CD4-positive, alpha-beta memory T cell (primary cell): ENCODE data around the gene F7. TPM values are rescaled to one million over a fixed set of nuclear protein-coding genes. Genes with fewer than 3 reads are reported as not detected.
"Not testable (repeated sequence)": the region's sequence is repeated elsewhere in the genome, so short reads cannot be mapped to it uniquely, and the experiment has no call there.

ENCODE experiments used
- CTCF ChIA-PET: fragments of 350-600 bp; sonication (Branson Sonifier 250); formaldehyde crosslinking; loops from one replicate; lab custom pipeline; 2021; ENCODE audit warnings: inconsistent platforms; ENCODE audit not compliant: partially characterized antibody; lab: Charles Lee
- POLR2A ChIA-PET: fragments of 350-600 bp; sonication (Branson Sonifier 250); formaldehyde crosslinking; loops from one replicate; lab custom pipeline; 2021; ENCODE audit not compliant: partially characterized antibody; lab: Charles Lee
- DNase-seq, 5 donors: peaks; one replicate each; pipeline versions ENCODE4 v3.0.0 to v3.0.0-alpha.2; 2020 to 2022; ENCODE audit warnings: mixed read lengths in 1 of 5
- H3K27ac ChIP-seq: one replicate; pipeline ENCODE4 v1.7.0; 2013; ENCODE audit warnings: low read depth, low read length
- H3K27me3 ChIP-seq: 2 replicates; pipeline ENCODE4 v1.7.0; 2013; ENCODE audit warnings: mild to moderate bottlenecking, low read length, moderate library complexity; ENCODE audit not compliant: insufficient read depth
- H3K36me3 ChIP-seq: 2 replicates; pipeline ENCODE4 v1.7.0; 2013; ENCODE audit warnings: mild to moderate bottlenecking, low read length, moderate library complexity; ENCODE audit not compliant: insufficient read depth
- H3K4me1 ChIP-seq: 2 replicates; pipeline ENCODE4 v1.7.0; 2013; ENCODE audit warnings: mild to moderate bottlenecking, low read length, moderate library complexity; ENCODE audit not compliant: insufficient read depth
- H3K4me3 ChIP-seq, 2 donors: one replicate each; pipeline ENCODE4 v1.7.0; 2013; ENCODE audit warnings: low read length in 2 of 2, mild to moderate bottlenecking in 1 of 2
- H3K9me3 ChIP-seq, 2 donors: one replicate each; pipeline ENCODE4 v1.7.0; 2013; ENCODE audit warnings: low read length in 2 of 2, control low read depth in 1 of 2; ENCODE audit not compliant: control insufficient read depth in 1 of 2
- H3K27ac Mint-ChIP-seq, 7 donors: one replicate each; pipeline ENCODE4 v1.8.0; 2020 to 2021; ENCODE audit warnings: mixed read lengths in 7 of 7, mild to moderate bottlenecking in 6 of 7, inconsistent platforms in 3 of 7, moderate library complexity in 3 of 7
- H3K27me3 Mint-ChIP-seq, 2 donors: one replicate each; pipeline ENCODE4 v1.8.0; 2020 to 2021; ENCODE audit warnings: mixed read lengths in 2 of 2
- H3K36me3 Mint-ChIP-seq, 2 donors: one replicate each; pipeline ENCODE4 v1.8.0; 2020 to 2021; ENCODE audit warnings: mixed read lengths in 2 of 2, inconsistent platforms in 1 of 2, mild to moderate bottlenecking in 1 of 2
- H3K4me1 Mint-ChIP-seq, 4 donors: one replicate each; pipeline ENCODE4 v1.8.0; 2020 to 2021; ENCODE audit warnings: mixed read lengths in 4 of 4, mild to moderate bottlenecking in 1 of 4
- H3K4me3 Mint-ChIP-seq, 8 donors: one replicate each; pipeline ENCODE4 v1.8.0; 2020 to 2021; ENCODE audit warnings: mixed read lengths in 8 of 8, mild to moderate bottlenecking in 7 of 8, moderate library complexity in 6 of 8, inconsistent platforms in 3 of 8
- H3K9me3 Mint-ChIP-seq, 8 donors: one replicate each; pipeline ENCODE4 v1.8.0; 2020 to 2021; ENCODE audit warnings: mixed read lengths in 8 of 8, mild to moderate bottlenecking in 5 of 8, inconsistent platforms in 3 of 8, moderate library complexity in 1 of 8
- intact Hi-C: fragments of 100-400 bp; cut with micrococcal nuclease; formaldehyde crosslinking; loops from one replicate; pipeline ENCODE4 v1.15.1; 2023
- polyA plus RNA-seq, 2 donors: library from polyadenylated mRNA; unstranded; fragments of 300-500 nt; fragmentation: Illumina TruSeq; gene quantifications; one replicate each; pipeline ENCODE4 v1.2.3, GENCODE V29; 2021
- total RNA-seq, 2 experiments: library from RNA; stranded (reverse); gene quantifications; one replicate each; pipeline ENCODE4 v1.2.3, GENCODE V29; 2021

F7 gene
- total and polyA plus RNA-seq, 4 experiments from 2014 or later = not detected

DNA sequence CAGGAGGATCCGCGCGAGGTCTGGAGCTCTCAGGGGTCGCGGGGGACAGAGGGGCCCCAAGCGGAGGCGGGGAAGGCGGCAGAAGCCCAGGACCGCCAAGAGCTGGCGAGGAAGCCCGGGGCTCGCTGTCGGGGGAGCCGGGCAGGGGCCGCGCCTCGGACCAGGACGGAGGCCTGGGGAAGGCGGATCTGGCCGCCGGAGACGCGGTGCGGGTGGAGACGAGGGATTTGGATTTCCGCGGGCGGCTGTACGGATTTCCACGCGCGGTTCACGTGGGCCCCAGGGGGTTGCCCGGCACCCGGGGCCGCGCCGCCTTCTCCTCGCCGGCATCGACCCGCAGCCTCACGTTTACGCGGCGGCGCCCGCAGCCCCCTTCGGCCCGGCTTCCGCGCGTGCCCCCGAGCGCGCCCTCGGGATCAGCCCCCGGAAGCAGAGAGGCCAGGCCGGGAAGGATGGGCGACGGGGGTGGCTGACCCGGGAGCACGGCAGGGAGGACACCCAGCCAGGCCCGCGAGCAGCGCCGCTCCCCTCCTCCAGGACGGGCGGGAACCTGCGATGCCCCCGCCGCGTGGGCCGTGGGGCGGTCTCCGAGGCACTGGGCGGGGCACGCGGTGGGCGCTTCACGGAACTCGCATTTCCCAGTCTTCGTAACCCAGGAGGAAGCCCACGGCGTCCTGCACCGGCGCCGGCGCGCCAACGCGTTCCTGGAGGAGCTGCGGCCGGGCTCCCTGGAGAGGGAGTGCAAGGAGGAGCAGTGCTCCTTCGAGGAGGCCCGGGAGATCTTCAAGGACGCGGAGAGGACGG is 4.7 kb downstream of the F7 start:
- DNase-seq = peak in 4 of 5 donors; percentile 22 to 32 (median 24)

GRCh38 chr13:113110852-113111315 is 5.3 kb downstream of the F7 start:
- peak overlapping the region in 6 of 8 donors; percentile 15 to 73 (median 60) for H3K4me3 Mint-ChIP-seq
- H3K4me1 Mint-ChIP-seq = no peaks in the 10 kb centered on the region
- POLR2A ChIA-PET = interaction anchor here (1.9 kb wide), 1 partner anchor 99 kb away, joined by 5 read pairs; the partner anchor contains the start of gene CUL4A
- DNase-seq = peak in 1 of 5 donors; percentile 13
- no peak overlapping the region for H3K27ac Mint-ChIP-seq
- H3K36me3 ChIP-seq = no peaks in the 10 kb centered on the region
- H3K9me3 ChIP-seq = no peaks in the 10 kb centered on the region
- no peaks in the 10 kb centered on the region for H3K27me3 Mint-ChIP-seq
- CTCF ChIA-PET = no interaction called here
- H3K36me3 Mint-ChIP-seq = no peaks in the 10 kb centered on the region
- H3K4me1 ChIP-seq = peaks cover 4% of the 10 kb centered on the region
- H3K4me3 ChIP-seq = peak overlapping the region in 1 of 2 donors; percentile 38
- no peak overlapping the region for H3K27ac ChIP-seq
- intact Hi-C loops = no loop called here
- H3K27me3 ChIP-seq = peaks cover 4% of the 10 kb centered on the region
- H3K9me3 Mint-ChIP-seq = no peaks in the 10 kb centered on the region

More for the DNA sequence above, 4.7 kb downstream of the F7 start:
- Histone ChIP-seq H3K9me3 (no peaks in the 10 kb centered on the region), H3K4me3 (peak overlapping the region in 1 of 2 donors; percentile 38), H3K36me3 (no peaks in the 10 kb centered on the region), H3K27me3 (peaks cover 4% of the 10 kb centered on the region), H3K27ac (no peak overlapping the region), H3K4me1 (peaks cover 4% of the 10 kb centered on the region)
- intact Hi-C loops = no loop called here
- Mint-ChIP-seq H3K9me3 (no peaks in the 10 kb centered on the region), H3K36me3 (no peaks in the 10 kb centered on the region), H3K4me1 (no peaks in the 10 kb centered on the region), H3K27ac (no peak overlapping the region), H3K27me3 (no peaks in the 10 kb centered on the region), H3K4me3 (peak overlapping the region in 6 of 8 donors; percentile 15 to 73 (median 40))
- CTCF ChIA-PET = no interaction called here
- POLR2A ChIA-PET = interaction anchor here (1.9 kb wide), 1 partner anchor 100 kb away, joined by 5 read pairs; the partner anchor contains the start of gene CUL4A

GRCh38 chr13:113111821-113112220 is 6.2 kb downstream of the F7 start:
- H3K36me3 Mint-ChIP-seq, H3K27me3 Mint-ChIP-seq, H3K27me3 ChIP-seq, H3K27ac Mint-ChIP-seq, DNase-seq, CTCF ChIA-PET, H3K9me3 ChIP-seq, H3K27ac ChIP-seq, H3K4me1 ChIP-seq, H3K36me3 ChIP-seq, H3K4me3 ChIP-seq, H3K4me1 Mint-ChIP-seq, H3K9me3 Mint-ChIP-seq, POLR2A ChIA-PET, intact Hi-C loops, H3K4me3 Mint-ChIP-seq: not testable (repeated sequence)

GRCh38 chr13:113112475-113112874 is 6.9 kb downstream of the F7 start:
- H3K27me3 ChIP-seq, H3K27ac Mint-ChIP-seq, H3K27me3 Mint-ChIP-seq, H3K9me3 Mint-ChIP-seq, H3K27ac ChIP-seq, H3K36me3 Mint-ChIP-seq, H3K4me3 ChIP-seq, POLR2A ChIA-PET, CTCF ChIA-PET, intact Hi-C loops, H3K9me3 ChIP-seq, H3K4me1 ChIP-seq, H3K36me3 ChIP-seq, H3K4me3 Mint-ChIP-seq, H3K4me1 Mint-ChIP-seq, DNase-seq: not testable (repeated sequence)

- Mint-ChIP-seq H3K27me3 (peaks cover 3 to 4% of the 10 kb centered on the region in 2 donors), H3K9me3 (no peaks in the 10 kb centered on the region), H3K4me3 (no peak overlapping the region), H3K27ac (no peak overlapping the region), H3K36me3 (no peaks in the 10 kb centered on the region), H3K4me1 (no peaks in the 10 kb centered on the region)
- POLR2A ChIA-PET = no interaction called here
- Histone ChIP-seq H3K36me3 (no peaks in the 10 kb centered on the region), H3K4me1 (peaks cover 4% of the 10 kb centered on the region), H3K9me3 (no peaks in the 10 kb centered on the region), H3K4me3 (no peak overlapping the region), H3K27me3 (peaks cover 4% of the 10 kb centered on the region), H3K27ac (no peak overlapping the region)
- DNase-seq = no peak
- intact Hi-C loops = no loop called here
- CTCF ChIA-PET = interaction anchor here (0.6 kb wide), 1 partner anchor 194 kb away, joined by 3 read pairs; no protein-coding TSS in a partner anchor
These were observed 7.6 kb downstream of the F7 start for GRCh38 chr13:113112893-113113845.

DNA sequence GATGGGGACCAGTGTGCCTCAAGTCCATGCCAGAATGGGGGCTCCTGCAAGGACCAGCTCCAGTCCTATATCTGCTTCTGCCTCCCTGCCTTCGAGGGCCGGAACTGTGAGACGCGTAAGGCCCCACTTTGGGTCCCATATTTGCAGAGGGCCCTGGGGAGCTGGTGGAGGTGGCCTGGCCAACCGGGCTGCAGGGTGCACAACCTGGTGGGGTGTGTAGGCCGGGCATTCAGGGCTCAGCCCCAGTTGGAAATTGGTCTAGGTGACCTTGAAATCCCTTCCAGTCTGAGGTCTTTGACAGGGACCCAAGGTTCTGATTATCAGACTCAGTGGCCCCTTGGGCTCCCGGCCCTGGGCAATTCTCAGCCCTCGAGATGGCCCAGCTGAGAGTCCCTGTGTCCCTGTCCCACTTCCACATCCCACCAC is 8.3 kb downstream of the F7 start:
- Histone ChIP-seq H3K27ac (no peak overlapping the region), H3K36me3 (no peaks in the 10 kb centered on the region), H3K4me1 (peaks cover 4% of the 10 kb centered on the region), H3K27me3 (peaks cover 4% of the 10 kb centered on the region), H3K9me3 (no peaks in the 10 kb centered on the region), H3K4me3 (no peak overlapping the region)
- no peak overlapping the region for H3K4me3 Mint-ChIP-seq
- ChIA-PET CTCF (interaction anchor here (0.6 kb wide), 1 partner anchor 193 kb away, joined by 3 read pairs; no protein-coding TSS in a partner anchor), POLR2A (no interaction called here)
- no peaks in the 10 kb centered on the region for H3K36me3 Mint-ChIP-seq
- H3K27ac Mint-ChIP-seq = no peak overlapping the region
- intact Hi-C loops = no loop called here
- no peaks in the 10 kb centered on the region for H3K9me3 Mint-ChIP-seq
- H3K4me1 Mint-ChIP-seq = no peaks in the 10 kb centered on the region
- peaks cover 3 to 4% of the 10 kb centered on the region in 2 donors for H3K27me3 Mint-ChIP-seq
- no peak for DNase-seq
